ENCODE results near the gene ZMAT5. TPM values are rescaled to one million over a fixed set of nuclear protein-coding genes. Genes with fewer than 3 reads are reported as not detected.

The ZMAT5 gene
- total RNA-seq, 1 donor from 2014 or later: 16.9 TPM

DNA sequence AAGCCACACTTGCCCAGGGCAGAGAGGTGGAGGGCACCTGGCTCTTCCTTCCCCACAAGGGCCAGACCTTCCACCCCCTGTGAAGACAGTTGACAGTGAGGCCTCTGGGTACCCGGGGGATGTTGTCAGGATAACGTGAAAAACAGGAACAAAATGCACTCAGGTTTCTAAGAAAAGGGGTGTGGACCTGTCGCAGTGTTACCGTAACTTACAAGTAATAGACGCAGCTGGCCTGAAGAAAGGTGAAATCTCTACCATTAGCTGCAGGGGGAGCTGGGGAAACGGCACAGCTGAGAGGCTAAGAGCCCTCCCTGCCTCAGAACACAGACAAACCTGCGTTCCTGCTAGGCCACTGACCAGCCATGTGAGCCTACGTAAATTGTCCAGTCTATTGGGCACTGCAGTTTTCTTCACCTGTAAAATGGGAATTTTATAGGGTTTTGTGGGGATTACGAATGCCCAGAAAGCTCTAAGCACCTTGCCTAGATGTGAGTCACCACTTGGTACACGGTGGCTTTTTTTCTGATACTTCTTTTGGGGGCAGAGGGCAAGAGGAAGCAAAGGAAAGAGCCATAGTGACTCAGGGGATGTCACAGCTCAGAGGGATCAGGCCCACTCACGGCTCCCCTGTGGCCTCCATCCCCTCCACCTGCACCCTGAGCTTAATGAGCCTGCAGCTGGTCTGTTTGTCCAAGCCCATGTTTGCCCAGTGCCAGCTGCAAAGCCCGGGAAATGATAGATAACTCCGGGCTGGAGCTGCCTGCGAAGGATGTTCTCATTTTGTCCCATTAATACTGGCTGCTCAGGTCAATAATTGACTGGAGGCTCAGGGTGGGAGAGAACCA lies 65.4 kb downstream of the ZMAT5 start:
- TF ChIP-seq, protein P1, sequence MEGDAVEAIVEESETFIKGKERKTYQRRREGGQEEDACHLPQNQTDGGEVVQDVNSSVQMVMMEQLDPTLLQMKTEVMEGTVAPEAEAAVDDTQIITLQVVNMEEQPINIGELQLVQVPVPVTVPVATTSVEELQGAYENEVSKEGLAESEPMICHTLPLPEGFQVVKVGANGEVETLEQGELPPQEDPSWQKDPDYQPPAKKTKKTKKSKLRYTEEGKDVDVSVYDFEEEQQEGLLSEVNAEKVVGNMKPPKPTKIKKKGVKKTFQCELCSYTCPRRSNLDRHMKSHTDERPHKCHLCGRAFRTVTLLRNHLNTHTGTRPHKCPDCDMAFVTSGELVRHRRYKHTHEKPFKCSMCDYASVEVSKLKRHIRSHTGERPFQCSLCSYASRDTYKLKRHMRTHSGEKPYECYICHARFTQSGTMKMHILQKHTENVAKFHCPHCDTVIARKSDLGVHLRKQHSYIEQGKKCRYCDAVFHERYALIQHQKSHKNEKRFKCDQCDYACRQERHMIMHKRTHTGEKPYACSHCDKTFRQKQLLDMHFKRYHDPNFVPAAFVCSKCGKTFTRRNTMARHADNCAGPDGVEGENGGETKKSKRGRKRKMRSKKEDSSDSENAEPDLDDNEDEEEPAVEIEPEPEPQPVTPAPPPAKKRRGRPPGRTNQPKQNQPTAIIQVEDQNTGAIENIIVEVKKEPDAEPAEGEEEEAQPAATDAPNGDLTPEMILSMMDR (IDR thresholded peaks at IDR 0.05; ENCODE audit: partially characterized antibody, unreplicated experiment): no peak
- Mint-ChIP-seq H3K27ac (ENCODE audit: unreplicated experiment) (no peak overlapping the region), H3K4me3 (ENCODE audit: unreplicated experiment) (no peak overlapping the region), H3K27me3 (ENCODE audit: unreplicated experiment) (no peaks in the 10 kb centered on the region), H3K9me3 (ENCODE audit: unreplicated experiment) (no peaks in the 10 kb centered on the region), H3K36me3 (ENCODE audit: unreplicated experiment) (no peaks in the 10 kb centered on the region), H3K4me1 (ENCODE audit: low read depth, unreplicated experiment) (peaks cover 27% of the 10 kb centered on the region)
- no peak for DNase-seq

DNA sequence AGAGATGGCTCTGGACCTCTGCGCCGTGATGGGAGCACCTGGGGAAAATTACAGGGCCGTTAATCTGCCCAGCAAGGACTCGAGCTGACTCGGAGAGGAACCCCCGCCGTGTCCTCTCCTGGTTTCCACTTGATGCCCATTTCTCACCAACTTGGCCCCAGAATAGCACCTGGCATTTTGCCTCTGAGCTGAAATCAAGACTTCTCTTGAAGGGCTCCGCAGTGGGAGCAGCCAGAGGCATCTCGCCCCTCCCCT lies 66.0 kb downstream of the ZMAT5 start:
- Mint-ChIP-seq H3K9me3 (ENCODE audit: unreplicated experiment) (no peaks in the 10 kb centered on the region), H3K4me3 (ENCODE audit: unreplicated experiment) (no peak overlapping the region), H3K27ac (ENCODE audit: unreplicated experiment) (no peak overlapping the region), H3K36me3 (ENCODE audit: unreplicated experiment) (no peaks in the 10 kb centered on the region), H3K4me1 (ENCODE audit: low read depth, unreplicated experiment) (peaks cover 22% of the 10 kb centered on the region), H3K27me3 (ENCODE audit: unreplicated experiment) (no peaks in the 10 kb centered on the region)
- DNase-seq: no peak
- TF ChIP-seq, protein P1 (IDR thresholded peaks at IDR 0.05; ENCODE audit: partially characterized antibody, unreplicated experiment): no peak

DNA sequence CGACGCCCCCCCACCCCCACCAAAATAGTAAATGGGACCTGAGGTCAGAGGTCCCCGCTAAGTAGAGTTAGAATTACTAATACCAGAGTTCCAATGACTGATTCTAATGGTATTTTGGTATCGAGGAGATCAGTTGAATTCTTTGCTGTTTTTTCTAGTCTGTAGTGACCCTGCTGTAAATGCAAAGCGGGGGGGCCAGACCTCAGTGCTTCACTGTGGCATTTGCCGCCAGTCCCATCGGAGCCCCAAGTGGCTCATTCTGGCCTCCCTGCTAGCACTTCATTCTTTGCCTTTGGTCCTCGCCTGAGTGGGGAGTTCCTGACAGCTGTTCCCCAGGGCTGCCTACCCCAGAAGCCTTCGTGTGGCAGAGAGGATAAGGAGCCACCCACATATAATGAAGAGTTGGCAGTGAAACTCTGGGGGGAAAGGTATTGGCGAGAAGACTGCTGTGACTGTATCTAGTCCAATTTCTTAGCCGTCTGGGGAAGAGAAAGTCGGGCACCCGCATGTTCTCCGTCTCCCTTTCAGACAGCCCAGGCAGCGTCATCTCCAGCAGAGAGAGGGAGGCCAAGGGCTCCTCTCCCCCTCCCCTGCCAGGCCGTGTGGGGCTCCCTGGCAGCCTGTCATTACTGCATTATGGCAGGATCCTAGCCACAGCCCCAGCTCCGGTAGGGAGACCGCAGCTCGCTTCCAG lies 66.5 kb downstream of the ZMAT5 start:
- Mint-ChIP-seq H3K4me1 (ENCODE audit: low read depth, unreplicated experiment) (peaks cover 22% of the 10 kb centered on the region), H3K27me3 (ENCODE audit: unreplicated experiment) (no peaks in the 10 kb centered on the region), H3K9me3 (ENCODE audit: unreplicated experiment) (no peaks in the 10 kb centered on the region), H3K36me3 (ENCODE audit: unreplicated experiment) (no peaks in the 10 kb centered on the region), H3K27ac (ENCODE audit: unreplicated experiment) (no peak overlapping the region), H3K4me3 (ENCODE audit: unreplicated experiment) (no peak overlapping the region)
- TF ChIP-seq, protein P1 (IDR thresholded peaks at IDR 0.05; ENCODE audit: partially characterized antibody, unreplicated experiment): no peak
- no peak for DNase-seq

DNA sequence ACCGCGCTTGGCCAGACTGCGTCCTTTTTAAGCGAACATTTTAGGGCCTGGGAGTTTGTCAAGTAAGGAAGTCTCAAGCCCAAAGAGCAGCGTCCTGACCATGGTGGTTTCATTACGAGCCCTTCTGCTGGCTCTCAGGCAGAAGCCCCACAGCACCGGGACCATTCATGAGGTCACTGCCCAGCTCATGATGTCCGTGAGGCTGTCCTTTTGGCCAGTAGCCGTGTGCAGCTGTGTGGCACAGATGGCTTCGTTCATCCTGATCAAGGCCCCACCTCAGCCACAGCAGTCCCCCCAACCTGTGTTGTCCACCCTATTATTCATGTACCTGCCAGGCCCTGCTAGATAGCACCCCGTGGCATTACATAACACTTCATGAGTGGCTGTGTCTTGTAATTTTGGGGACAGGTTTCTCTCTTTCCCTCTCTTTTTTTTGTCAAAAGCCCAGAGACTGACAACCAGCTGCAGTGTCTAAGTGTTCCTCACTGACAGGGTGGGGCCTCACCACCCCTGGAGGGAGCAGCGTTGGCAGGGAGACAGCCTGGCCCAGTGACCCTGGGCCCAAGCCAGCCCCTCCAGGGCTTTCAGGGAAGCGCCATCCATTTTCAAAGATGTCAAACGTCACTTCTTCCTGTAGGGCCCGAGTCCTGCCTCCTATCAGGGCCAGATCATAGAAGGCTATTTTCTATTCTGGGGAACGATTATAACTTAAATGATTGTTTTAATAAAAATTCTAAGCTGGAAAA lies 68.8 kb downstream of the ZMAT5 start:
- Mint-ChIP-seq H3K4me1 (ENCODE audit: low read depth, unreplicated experiment) (peaks cover 29% of the 10 kb centered on the region), H3K36me3 (ENCODE audit: unreplicated experiment) (no peaks in the 10 kb centered on the region), H3K4me3 (ENCODE audit: unreplicated experiment) (peak overlapping the region; percentile 30), H3K9me3 (ENCODE audit: unreplicated experiment) (peaks cover 2% of the 10 kb centered on the region), H3K27me3 (ENCODE audit: unreplicated experiment) (peaks cover 4% of the 10 kb centered on the region), H3K27ac (ENCODE audit: unreplicated experiment) (no peak overlapping the region)
- DNase-seq: no peak
- TF ChIP-seq, protein P1 (IDR thresholded peaks at IDR 0.05; ENCODE audit: partially characterized antibody, unreplicated experiment): no peak
